Progenitor cell of endocrine pancreas (in vitro differentiated cells): ENCODE measurements around the gene EEF1AKMT1. TPM values are rescaled to one million over a fixed set of nuclear protein-coding genes. Genes with fewer than 3 reads are reported as not detected.

Experiments used
- DNase-seq: peaks from one replicate; pipeline ENCODE4 v3.0.0; 2021; ENCODE audit warnings: low spot score; ENCODE audit not compliant: unreplicated experiment
- H3K27ac Mint-ChIP-seq: 2 replicates; pipeline ENCODE4 v1.8.0; 2021; ENCODE audit warnings: mild to moderate bottlenecking, moderate library complexity, mixed read lengths
- H3K27me3 Mint-ChIP-seq: 2 replicates; pipeline ENCODE4 v1.8.0; 2021; ENCODE audit warnings: mixed read lengths
- H3K36me3 Mint-ChIP-seq: 2 replicates; pipeline ENCODE4 v1.8.0; 2022; ENCODE audit warnings: mixed read lengths; ENCODE audit not compliant: insufficient read depth
- H3K4me1 Mint-ChIP-seq: 2 replicates; pipeline ENCODE4 v1.8.0; 2021; ENCODE audit warnings: low read depth, mixed read lengths
- H3K4me3 Mint-ChIP-seq: 2 replicates; pipeline ENCODE4 v1.8.0; 2021; ENCODE audit warnings: low read depth, mild to moderate bottlenecking, moderate library complexity, mixed read lengths
- H3K9me3 Mint-ChIP-seq: 2 replicates; pipeline ENCODE4 v1.8.0; 2021; ENCODE audit warnings: low read depth, mixed read lengths
- CTCF ChIP-seq: fragments of 200-600 bp; sonication (generic); IDR thresholded peaks from one replicate; pipeline ENCODE4 v1.5.0; 2021; ENCODE audit warnings: antibody characterized with exemption, mild to moderate bottlenecking; ENCODE audit not compliant: unreplicated experiment
- total RNA-seq: library from RNA; stranded (reverse); gene quantifications from 2 replicates; pipeline ENCODE4 v1.2.1, GENCODE V29; 2021

Gene EEF1AKMT1
- total RNA-seq, 1 donor from 2014 or later: 12.9 TPM

GRCh38 chr13:20703780-20704458, 69.8 kb downstream of the EEF1AKMT1 start:
- Mint-ChIP-seq H3K4me1 (peaks cover 11% of the 10 kb centered on the region), H3K36me3 (peaks cover 5% of the 10 kb centered on the region), H3K27ac (no peak overlapping the region), H3K9me3 (no peaks in the 10 kb centered on the region), H3K27me3 (peaks cover 11% of the 10 kb centered on the region), H3K4me3 (no peak overlapping the region)
- peak; percentile 73 for TF ChIP-seq CTCF
- DNase-seq: peak; percentile 89

DNA sequence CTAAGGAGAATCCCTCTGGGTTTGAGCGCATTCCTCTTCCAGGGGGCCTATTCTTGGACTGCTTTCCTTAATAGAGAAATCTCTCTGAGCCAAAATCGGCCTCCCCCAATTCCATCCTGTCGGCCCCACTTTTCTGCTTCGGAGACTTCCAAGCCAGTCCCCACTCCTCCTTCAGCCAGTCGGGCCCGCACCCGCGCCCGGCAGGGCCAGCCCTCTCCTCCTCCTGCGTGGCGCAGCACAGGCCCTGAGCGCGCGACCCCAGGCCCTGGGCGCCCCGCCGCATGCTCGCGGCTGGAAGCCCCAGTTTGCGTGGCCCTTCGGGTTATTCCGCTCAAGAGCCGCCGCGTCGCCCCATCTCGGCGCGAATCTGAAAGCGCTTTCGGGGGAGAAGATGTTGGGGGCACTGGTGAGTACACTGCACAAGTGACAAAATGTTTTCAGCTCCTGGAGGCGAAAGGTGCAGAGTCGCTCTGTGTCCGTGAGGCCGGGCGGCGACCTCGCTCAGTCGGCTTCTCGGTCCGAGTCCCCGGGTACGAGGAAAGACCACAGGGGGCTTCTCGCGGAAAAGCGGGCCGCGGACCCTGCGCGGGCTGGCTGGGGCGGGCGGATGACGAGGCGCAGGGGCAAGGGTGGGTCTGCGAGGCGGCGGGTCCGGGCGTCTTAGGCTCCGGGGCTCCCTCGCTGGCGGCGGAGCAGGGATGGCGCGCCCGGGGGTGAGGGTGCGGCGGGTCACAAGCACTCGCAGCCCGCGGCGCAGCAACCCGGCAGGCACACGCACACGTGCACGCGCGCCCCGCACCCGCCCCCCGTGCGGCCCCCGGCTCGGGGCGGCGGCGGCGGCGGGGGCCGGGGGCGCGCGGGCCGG, 70.6 kb downstream of the EEF1AKMT1 start, which contains the start of gene IL17D:
TSS of gene IL17D (plus strand) at position 785 of the 865 bp plus-strand sequence. CDS start 303 bp downstream, outside the sequence.
- H3K4me1 Mint-ChIP-seq: peaks cover 11% of the 10 kb centered on the region
- peak; percentile 22 for TF ChIP-seq CTCF
- peak within 1 kb of the TSS; percentile 94 for H3K4me3 Mint-ChIP-seq
- DNase-seq: peak; percentile 33
- H3K27ac Mint-ChIP-seq: peak within 1 kb of the TSS; percentile 95
- no peaks in the 10 kb centered on the region for H3K9me3 Mint-ChIP-seq
- H3K36me3 Mint-ChIP-seq: peaks cover 5% of the 10 kb centered on the region
- peaks cover 11% of the 10 kb centered on the region for H3K27me3 Mint-ChIP-seq

- H3K4me1 Mint-ChIP-seq: peaks cover 11% of the 10 kb centered on the region
- no peak for DNase-seq
- peak overlapping the region; percentile 94 for H3K4me3 Mint-ChIP-seq
- peaks cover 5% of the 10 kb centered on the region for H3K36me3 Mint-ChIP-seq
- TF ChIP-seq CTCF: no peak
- peak overlapping the region; percentile 95 for H3K27ac Mint-ChIP-seq
- H3K9me3 Mint-ChIP-seq: no peaks in the 10 kb centered on the region
- H3K27me3 Mint-ChIP-seq: peaks cover 11% of the 10 kb centered on the region
Observed at GRCh38 chr13:20702530-20702914, 71.2 kb downstream of the EEF1AKMT1 start.

- H3K9me3 Mint-ChIP-seq: no peaks in the 10 kb centered on the region
- peaks cover 5% of the 10 kb centered on the region for H3K36me3 Mint-ChIP-seq
- H3K27me3 Mint-ChIP-seq: peaks cover 11% of the 10 kb centered on the region
- no peak for DNase-seq
- H3K4me3 Mint-ChIP-seq: peak overlapping the region; percentile 14
- no peak for TF ChIP-seq CTCF
- H3K27ac Mint-ChIP-seq: no peak overlapping the region
- peaks cover 11% of the 10 kb centered on the region for H3K4me1 Mint-ChIP-seq
Observed at GRCh38 chr13:20701461-20701860, 72.3 kb downstream of the EEF1AKMT1 start.

DNA sequence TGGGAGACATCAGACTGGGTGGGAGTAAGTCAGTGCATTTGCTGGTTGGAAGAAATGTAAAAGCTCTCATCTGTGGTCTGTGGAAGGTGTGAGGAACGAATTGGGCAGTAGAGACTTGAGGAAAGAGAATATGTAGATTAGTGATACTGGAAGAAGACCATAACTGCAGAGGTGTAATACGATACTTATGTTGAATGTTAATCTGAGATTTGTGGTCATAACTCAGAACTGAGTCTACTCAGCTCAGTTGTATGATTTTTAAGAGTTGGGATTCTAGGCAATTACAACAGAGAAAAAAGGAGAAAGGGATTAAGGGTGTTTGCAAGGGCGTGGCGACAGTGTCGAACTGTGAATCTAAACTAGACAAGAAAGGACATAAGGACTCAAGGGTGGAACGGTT, 73.5 kb downstream of the EEF1AKMT1 start:
- Mint-ChIP-seq H3K27me3 (peaks cover 8% of the 10 kb centered on the region), H3K27ac (no peak overlapping the region), H3K9me3 (no peaks in the 10 kb centered on the region), H3K4me3 (no peak overlapping the region), H3K36me3 (peaks cover 5% of the 10 kb centered on the region), H3K4me1 (peaks cover 11% of the 10 kb centered on the region)
- no peak for TF ChIP-seq CTCF
- DNase-seq: no peak
